Liver (tissue), 9 donors: Measurements from ENCODE around the gene ATXN1. TPM values are rescaled to one million over a fixed set of nuclear protein-coding genes. Genes with fewer than 3 reads are reported as not detected.

Source experiments
- DNase-seq: peaks from one replicate; pipeline ENCODE4 v3.0.0-alpha.2; 2017; ENCODE audit warnings: low spot score
- H3K27ac ChIP-seq, 2 donors: one replicate each; pipeline ENCODE4 v1.7.0; 2013; ENCODE audit warnings: inconsistent platforms in 2 of 2, low read length in 2 of 2, control low read depth in 1 of 2, low read depth in 1 of 2, mild to moderate bottlenecking in 1 of 2
- H3K27me3 ChIP-seq, 4 donors: one replicate each; pipeline versions ENCODE4 v1.6.1 to v1.7.0; 2013; ENCODE audit warnings: low read length in 3 of 4, inconsistent platforms in 1 of 4, mild to moderate bottlenecking in 1 of 4, moderate library complexity in 1 of 4; ENCODE audit not compliant: control insufficient read depth in 4 of 4, insufficient read depth in 4 of 4
- H3K36me3 ChIP-seq, 4 donors: one replicate each; pipeline versions ENCODE4 v1.6.1 to v1.7.0; 2013; ENCODE audit warnings: low read length in 3 of 4, mild to moderate bottlenecking in 3 of 4, low read depth in 1 of 4, moderate library complexity in 1 of 4; ENCODE audit not compliant: control insufficient read depth in 4 of 4, insufficient read depth in 3 of 4
- H3K4me1 ChIP-seq, 4 donors: one replicate each; pipeline versions ENCODE4 v1.6.1 to v1.7.0; 2013; ENCODE audit warnings: low read length in 3 of 4, mild to moderate bottlenecking in 3 of 4, moderate library complexity in 1 of 4; ENCODE audit not compliant: control insufficient read depth in 4 of 4, insufficient read depth in 4 of 4
- H3K4me3 ChIP-seq, 3 donors: one replicate each; pipeline versions ENCODE4 v1.6.1 to v1.7.0; 2013; ENCODE audit warnings: low read length in 3 of 3, control low read depth in 1 of 3, low read depth in 1 of 3, mild to moderate bottlenecking in 1 of 3
- H3K9ac ChIP-seq, 2 donors: one replicate each; pipeline ENCODE4 v1.7.0; 2013; ENCODE audit warnings: low read length in 2 of 2, mild to moderate bottlenecking in 2 of 2, moderate library complexity in 2 of 2, control low read depth in 1 of 2, low read depth in 1 of 2
- H3K9me3 ChIP-seq, 4 donors: one replicate each; pipeline versions ENCODE4 v1.6.1 to v1.7.0; 2013; ENCODE audit warnings: low read length in 3 of 4; ENCODE audit not compliant: control insufficient read depth in 4 of 4
- EGR1 ChIP-seq, 2 donors: IDR thresholded peaks; 2 replicates each; pipeline ENCODE4 v1.6.1; 2016 to 2018; ENCODE audit warnings: antibody characterized with exemption in 2 of 2, low read depth in 2 of 2
- FOXA1 ChIP-seq: IDR thresholded peaks from 2 replicates; pipeline ENCODE4 v1.6.1; 2016; ENCODE audit warnings: antibody characterized with exemption
- FOXA2 ChIP-seq: IDR thresholded peaks from 2 replicates; pipeline ENCODE4 v1.6.1; 2016; ENCODE audit warnings: antibody characterized with exemption
- GABPA ChIP-seq, 2 donors: IDR thresholded peaks in 1 of 2; conservative IDR thresholded peaks in 1 of 2; 2 replicates each; pipeline ENCODE4 v1.6.1; 2016; ENCODE audit warnings: antibody characterized with exemption in 2 of 2, mild to moderate bottlenecking in 1 of 2, moderate library complexity in 1 of 2
- HNF4A ChIP-seq, 2 donors: conservative IDR thresholded peaks; 2 replicates each; pipeline ENCODE4 v1.6.1; 2016; ENCODE audit warnings: antibody characterized with exemption in 2 of 2, mild to moderate bottlenecking in 2 of 2
- HNF4G ChIP-seq: IDR thresholded peaks from 2 replicates; pipeline ENCODE4 v1.6.1; 2016; ENCODE audit warnings: antibody characterized with exemption
- JUND ChIP-seq, 2 donors: IDR thresholded peaks; 2 replicates each; pipeline ENCODE4 v1.6.1; 2016; ENCODE audit warnings: antibody characterized with exemption in 2 of 2
- NR2F2 ChIP-seq: IDR thresholded peaks from 2 replicates; pipeline ENCODE4 v1.6.1; 2016; ENCODE audit warnings: antibody characterized with exemption
- RAD21 ChIP-seq, 2 donors: IDR thresholded peaks; 2 replicates each; pipeline ENCODE4 v1.6.1; 2016; ENCODE audit warnings: antibody characterized with exemption in 2 of 2, mild to moderate bottlenecking in 2 of 2
- RXRA ChIP-seq, 2 donors: IDR thresholded peaks; 2 replicates each; pipeline ENCODE4 v1.6.1; 2017 to 2018; ENCODE audit warnings: antibody characterized with exemption in 2 of 2, mild to moderate bottlenecking in 1 of 2
- SP1 ChIP-seq: IDR thresholded peaks from 2 replicates; pipeline ENCODE4 v1.6.1; 2018; ENCODE audit warnings: antibody characterized with exemption, mild to moderate bottlenecking
- TAF1 ChIP-seq: conservative IDR thresholded peaks from 2 replicates; pipeline ENCODE4 v1.6.1; 2016; ENCODE audit warnings: antibody characterized with exemption, mild to moderate bottlenecking
- YY1 ChIP-seq: IDR thresholded peaks from 2 replicates; pipeline ENCODE4 v1.6.1; 2016; ENCODE audit warnings: antibody characterized with exemption, mild to moderate bottlenecking
- WGBS: extraction: QIAGEN DNeasy Blood & Tissue Kit; methylation state at CpG from one replicate; pipeline ENCODE4 v1.1.7; 2013; 5-methylcytosine and 5-hydroxymethylcytosine counted together
- polyA plus RNA-seq, 2 donors: library from polyadenylated mRNA; stranded (reverse) in 1 of 2; unstranded in 1 of 2; fragments of 200-250 nt in 1 of 2; fragments of >200 nt in 1 of 2; fragmentation: Nextera tagmentation in 1 of 2; extraction: Ambion mirVana in 1 of 2; gene quantifications; one replicate each; pipeline versions ENCODE4 v1.2.1 to v1.2.3, GENCODE V29; 2013 to 2015
- total RNA-seq, 2 donors: library from RNA; depleted of rRNA; stranded (reverse); fragments of >200 nt; gene quantifications; one replicate each; pipeline ENCODE4 v1.2.3, GENCODE V29; 2014
- TF ChIP-seq, protein P1 (sequence below): IDR thresholded peaks from 2 replicates; pipeline ENCODE4 v1.6.1; 2016; ENCODE audit warnings: antibody characterized with exemption, mild to moderate bottlenecking
- TF ChIP-seq, protein P2 (sequence below): IDR thresholded peaks from 2 replicates; pipeline ENCODE4 v1.6.1; 2016; ENCODE audit warnings: antibody characterized with exemption
- TF ChIP-seq, protein P3 (sequence below): fragments of 150-350 bp; IDR thresholded peaks from 2 replicates; pipeline ENCODE4 v1.5.1; 2017; ENCODE audit warnings: improper control_type of control experiment, low read depth, low read length; ENCODE audit not compliant: missing input control
- TF ChIP-seq, protein P4 (sequence below): IDR thresholded peaks from 2 replicates; pipeline ENCODE4 v1.6.1; 2016; ENCODE audit warnings: antibody characterized with exemption
- TF ChIP-seq, protein P5 (sequence below): IDR thresholded peaks from 2 replicates; pipeline ENCODE4 v1.6.1; 2016; ENCODE audit warnings: antibody characterized with exemption
- donor health status: healthy.
- donor health status: healthy.
- donor health status: healthy.
- donor health status: healthy.
- donor health status: healthy.

The ATXN1 gene
- total and polyA plus RNA-seq, 4 donors = 4.3 to 29.7 (median 8.2) TPM

DNA sequence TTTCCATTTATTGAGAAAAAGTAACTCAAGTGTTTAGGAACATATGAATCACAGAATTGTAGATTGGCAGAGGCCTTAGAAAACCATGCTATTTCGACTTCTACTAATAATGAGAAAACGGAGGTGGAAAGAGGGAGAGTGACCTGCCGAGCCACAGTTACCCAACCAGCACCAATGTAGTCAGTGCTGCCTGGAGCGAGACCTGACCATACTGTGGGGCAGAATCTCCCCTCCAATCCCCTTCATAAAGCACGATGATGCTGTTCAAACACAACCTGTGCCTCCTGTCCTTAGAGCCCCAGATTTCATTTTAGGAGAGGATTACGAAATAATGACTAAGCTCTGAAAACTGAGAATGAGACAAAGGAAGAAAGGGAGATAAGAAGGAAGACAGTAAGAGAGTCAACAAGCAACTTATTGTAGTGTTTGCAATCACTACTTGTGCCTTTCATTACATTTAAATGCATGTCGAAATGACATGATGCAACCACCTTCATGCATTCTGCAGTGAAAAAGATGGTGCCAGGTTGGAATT, 70.6 kb downstream of the ATXN1 start:
- TF ChIP-seq, protein P1, sequence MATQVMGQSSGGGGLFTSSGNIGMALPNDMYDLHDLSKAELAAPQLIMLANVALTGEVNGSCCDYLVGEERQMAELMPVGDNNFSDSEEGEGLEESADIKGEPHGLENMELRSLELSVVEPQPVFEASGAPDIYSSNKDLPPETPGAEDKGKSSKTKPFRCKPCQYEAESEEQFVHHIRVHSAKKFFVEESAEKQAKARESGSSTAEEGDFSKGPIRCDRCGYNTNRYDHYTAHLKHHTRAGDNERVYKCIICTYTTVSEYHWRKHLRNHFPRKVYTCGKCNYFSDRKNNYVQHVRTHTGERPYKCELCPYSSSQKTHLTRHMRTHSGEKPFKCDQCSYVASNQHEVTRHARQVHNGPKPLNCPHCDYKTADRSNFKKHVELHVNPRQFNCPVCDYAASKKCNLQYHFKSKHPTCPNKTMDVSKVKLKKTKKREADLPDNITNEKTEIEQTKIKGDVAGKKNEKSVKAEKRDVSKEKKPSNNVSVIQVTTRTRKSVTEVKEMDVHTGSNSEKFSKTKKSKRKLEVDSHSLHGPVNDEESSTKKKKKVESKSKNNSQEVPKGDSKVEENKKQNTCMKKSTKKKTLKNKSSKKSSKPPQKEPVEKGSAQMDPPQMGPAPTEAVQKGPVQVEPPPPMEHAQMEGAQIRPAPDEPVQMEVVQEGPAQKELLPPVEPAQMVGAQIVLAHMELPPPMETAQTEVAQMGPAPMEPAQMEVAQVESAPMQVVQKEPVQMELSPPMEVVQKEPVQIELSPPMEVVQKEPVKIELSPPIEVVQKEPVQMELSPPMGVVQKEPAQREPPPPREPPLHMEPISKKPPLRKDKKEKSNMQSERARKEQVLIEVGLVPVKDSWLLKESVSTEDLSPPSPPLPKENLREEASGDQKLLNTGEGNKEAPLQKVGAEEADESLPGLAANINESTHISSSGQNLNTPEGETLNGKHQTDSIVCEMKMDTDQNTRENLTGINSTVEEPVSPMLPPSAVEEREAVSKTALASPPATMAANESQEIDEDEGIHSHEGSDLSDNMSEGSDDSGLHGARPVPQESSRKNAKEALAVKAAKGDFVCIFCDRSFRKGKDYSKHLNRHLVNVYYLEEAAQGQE = no peak
- TF ChIP-seq FOXA2 (no peak), RXRA (IDR thresholded peaks at IDR 0.05) (no peak), NR2F2 (no peak), FOXA1 (no peak), GABPA (IDR thresholded peaks at IDR 0.05 in 1 of 2, conservative IDR thresholded peaks at IDR 0.05 in 1 of 2) (no peak)
- Histone ChIP-seq H3K4me1 (peaks cover 0 to 8% (median 0%) of the 10 kb centered on the region in 4 donors), H3K9me3 (no peaks in the 10 kb centered on the region), H3K27me3 (no peaks in the 10 kb centered on the region), H3K36me3 (no peaks in the 10 kb centered on the region), H3K9ac (no peak overlapping the region), H3K27ac (no peak overlapping the region), H3K4me3 (no peak overlapping the region)
- DNase-seq = no peak
- whole genome bisulfite sequencing = 84% methylated on average over 7 of the region's 7 CpGs

DNA sequence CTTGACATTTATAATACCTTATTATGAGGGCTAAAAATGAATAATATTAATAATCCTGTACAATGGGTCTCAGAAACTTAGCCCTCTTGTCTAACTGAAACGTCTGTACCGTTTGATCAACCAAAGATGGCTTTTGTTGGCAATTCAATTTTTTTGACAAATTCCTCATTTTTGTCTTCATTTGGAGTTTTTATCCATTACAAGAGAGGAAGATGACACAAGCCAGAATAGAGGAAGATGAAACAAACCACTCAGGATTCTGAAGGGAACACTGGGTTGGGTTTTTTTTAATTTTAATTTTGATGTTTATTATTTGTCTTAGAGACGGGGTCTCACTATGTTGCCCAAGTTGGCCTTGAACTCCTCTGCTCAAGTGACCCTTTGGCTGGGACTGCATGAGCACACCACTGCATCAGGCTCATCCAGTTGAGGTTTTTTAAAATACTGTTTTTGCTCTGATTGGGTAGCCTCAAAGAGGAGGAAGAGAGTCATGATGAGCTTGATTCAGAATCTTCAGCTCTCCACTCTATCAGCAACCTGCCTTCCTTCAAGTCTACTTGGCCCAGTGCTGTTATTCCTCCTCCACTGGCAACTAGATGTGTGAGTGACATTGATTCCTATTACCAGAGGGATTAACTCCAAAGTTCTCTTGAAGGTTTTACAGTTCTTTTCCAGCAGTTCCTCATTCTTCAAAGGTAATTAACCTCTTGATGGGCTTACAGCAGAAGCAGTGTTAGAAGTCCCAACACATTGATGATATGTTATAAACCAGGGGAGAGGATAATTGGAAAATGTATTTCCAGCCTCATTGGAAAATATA, 71.3 kb downstream of the ATXN1 start:
- Histone ChIP-seq H3K4me3 (no peak overlapping the region), H3K9ac (no peak overlapping the region), H3K27me3 (no peaks in the 10 kb centered on the region), H3K9me3 (no peaks in the 10 kb centered on the region), H3K4me1 (peaks cover 0 to 8% (median 0%) of the 10 kb centered on the region in 4 donors), H3K36me3 (no peaks in the 10 kb centered on the region), H3K27ac (no peak overlapping the region)
- no peak for DNase-seq
- 86% methylated on average over 3 of the region's 3 CpGs for WGBS
- TF ChIP-seq NR2F2 (no peak), JUND (IDR thresholded peaks at IDR 0.05) (no peak), HNF4A (conservative IDR thresholded peaks at IDR 0.05) (no peak), EGR1 (IDR thresholded peaks at IDR 0.05; ENCODE audit: low read depth in 2 of 2) (no peak), HNF4G (no peak), FOXA2 (no peak), YY1 (no peak), GABPA (IDR thresholded peaks at IDR 0.05 in 1 of 2, conservative IDR thresholded peaks at IDR 0.05 in 1 of 2) (no peak), TAF1 (no peak), RXRA (IDR thresholded peaks at IDR 0.05) (no peak), FOXA1 (no peak), SP1 (no peak), RAD21 (IDR thresholded peaks at IDR 0.05) (no peak)
- TF ChIP-seq, protein P2, sequence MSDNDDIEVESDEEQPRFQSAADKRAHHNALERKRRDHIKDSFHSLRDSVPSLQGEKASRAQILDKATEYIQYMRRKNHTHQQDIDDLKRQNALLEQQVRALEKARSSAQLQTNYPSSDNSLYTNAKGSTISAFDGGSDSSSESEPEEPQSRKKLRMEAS = no peak
- TF ChIP-seq, protein P1 = no peak
- TF ChIP-seq, protein P3, sequence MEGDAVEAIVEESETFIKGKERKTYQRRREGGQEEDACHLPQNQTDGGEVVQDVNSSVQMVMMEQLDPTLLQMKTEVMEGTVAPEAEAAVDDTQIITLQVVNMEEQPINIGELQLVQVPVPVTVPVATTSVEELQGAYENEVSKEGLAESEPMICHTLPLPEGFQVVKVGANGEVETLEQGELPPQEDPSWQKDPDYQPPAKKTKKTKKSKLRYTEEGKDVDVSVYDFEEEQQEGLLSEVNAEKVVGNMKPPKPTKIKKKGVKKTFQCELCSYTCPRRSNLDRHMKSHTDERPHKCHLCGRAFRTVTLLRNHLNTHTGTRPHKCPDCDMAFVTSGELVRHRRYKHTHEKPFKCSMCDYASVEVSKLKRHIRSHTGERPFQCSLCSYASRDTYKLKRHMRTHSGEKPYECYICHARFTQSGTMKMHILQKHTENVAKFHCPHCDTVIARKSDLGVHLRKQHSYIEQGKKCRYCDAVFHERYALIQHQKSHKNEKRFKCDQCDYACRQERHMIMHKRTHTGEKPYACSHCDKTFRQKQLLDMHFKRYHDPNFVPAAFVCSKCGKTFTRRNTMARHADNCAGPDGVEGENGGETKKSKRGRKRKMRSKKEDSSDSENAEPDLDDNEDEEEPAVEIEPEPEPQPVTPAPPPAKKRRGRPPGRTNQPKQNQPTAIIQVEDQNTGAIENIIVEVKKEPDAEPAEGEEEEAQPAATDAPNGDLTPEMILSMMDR = no peak
- TF ChIP-seq, protein P4, sequence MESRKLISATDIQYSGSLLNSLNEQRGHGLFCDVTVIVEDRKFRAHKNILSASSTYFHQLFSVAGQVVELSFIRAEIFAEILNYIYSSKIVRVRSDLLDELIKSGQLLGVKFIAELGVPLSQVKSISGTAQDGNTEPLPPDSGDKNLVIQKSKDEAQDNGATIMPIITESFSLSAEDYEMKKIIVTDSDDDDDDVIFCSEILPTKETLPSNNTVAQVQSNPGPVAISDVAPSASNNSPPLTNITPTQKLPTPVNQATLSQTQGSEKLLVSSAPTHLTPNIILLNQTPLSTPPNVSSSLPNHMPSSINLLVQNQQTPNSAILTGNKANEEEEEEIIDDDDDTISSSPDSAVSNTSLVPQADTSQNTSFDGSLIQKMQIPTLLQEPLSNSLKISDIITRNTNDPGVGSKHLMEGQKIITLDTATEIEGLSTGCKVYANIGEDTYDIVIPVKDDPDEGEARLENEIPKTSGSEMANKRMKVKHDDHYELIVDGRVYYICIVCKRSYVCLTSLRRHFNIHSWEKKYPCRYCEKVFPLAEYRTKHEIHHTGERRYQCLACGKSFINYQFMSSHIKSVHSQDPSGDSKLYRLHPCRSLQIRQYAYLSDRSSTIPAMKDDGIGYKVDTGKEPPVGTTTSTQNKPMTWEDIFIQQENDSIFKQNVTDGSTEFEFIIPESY = no peak
- TF ChIP-seq, protein P5, sequence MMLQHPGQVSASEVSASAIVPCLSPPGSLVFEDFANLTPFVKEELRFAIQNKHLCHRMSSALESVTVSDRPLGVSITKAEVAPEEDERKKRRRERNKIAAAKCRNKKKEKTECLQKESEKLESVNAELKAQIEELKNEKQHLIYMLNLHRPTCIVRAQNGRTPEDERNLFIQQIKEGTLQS = no peak
